Trophoblast cell (in vitro differentiated cells and primary cell): ENCODE measurements around the gene TJP2.

Experiments
- DNase-seq, 2 donors: peaks; one replicate each; pipeline ENCODE4 v3.0.0-alpha.2; 2016
- H2AFZ ChIP-seq: 2 replicates; pipeline ENCODE4 v1.6.1; 2013; ENCODE audit warnings: low read length, moderate library complexity, mild to moderate bottlenecking; ENCODE audit not compliant: insufficient read depth, poor library complexity
- H2AK5ac ChIP-seq: 2 replicates; pipeline ENCODE4 v1.6.1; 2013; ENCODE audit warnings: mild to moderate bottlenecking, low read length
- H2BK120ac ChIP-seq: 2 replicates; pipeline ENCODE4 v1.6.1; 2013; ENCODE audit warnings: low read length, mild to moderate bottlenecking, moderate library complexity; ENCODE audit not compliant: insufficient read depth, poor library complexity
- H2BK12ac ChIP-seq: 2 replicates; pipeline ENCODE4 v1.6.1; 2013; ENCODE audit warnings: mild to moderate bottlenecking, low read length, moderate library complexity
- H2BK5ac ChIP-seq: 2 replicates; pipeline ENCODE4 v1.6.1; 2013; ENCODE audit warnings: low read length, low read depth, moderate library complexity, mild to moderate bottlenecking; ENCODE audit not compliant: poor library complexity
- H3K14ac ChIP-seq: 2 replicates; pipeline ENCODE4 v1.6.1; 2013; ENCODE audit warnings: mild to moderate bottlenecking, low read length
- H3K18ac ChIP-seq: 2 replicates; pipeline ENCODE4 v1.6.1; 2013; ENCODE audit warnings: mild to moderate bottlenecking, low read length
- H3K23ac ChIP-seq: 2 replicates; pipeline ENCODE4 v1.6.1; 2013; ENCODE audit warnings: low read length
- H3K27ac ChIP-seq: 2 replicates; pipeline ENCODE4 v1.5.1; 2013; ENCODE audit warnings: low read depth, mild to moderate bottlenecking, inconsistent platforms, low read length, moderate library complexity
- H3K27me3 ChIP-seq: 2 replicates; pipeline ENCODE4 v1.6.1; 2013; ENCODE audit warnings: inconsistent platforms, mild to moderate bottlenecking, low read length, moderate library complexity; ENCODE audit not compliant: insufficient read depth
- H3K36me3 ChIP-seq, 2 experiments: 1 replicate in 1 of 2; 2 replicates in 1 of 2; pipeline ENCODE4 v1.6.1; 2013; ENCODE audit warnings: low read length in 2 of 2, mild to moderate bottlenecking in 2 of 2, moderate library complexity in 1 of 2; ENCODE audit not compliant: insufficient read depth in 2 of 2, control insufficient read depth in 1 of 2
- H3K4ac ChIP-seq: 2 replicates; pipeline ENCODE4 v1.6.1; 2013; ENCODE audit warnings: low read depth, mild to moderate bottlenecking, low read length, moderate library complexity
- H3K4me1 ChIP-seq, 2 experiments: 1 replicate in 1 of 2; 2 replicates in 1 of 2; pipeline ENCODE4 v1.6.1; 2013; ENCODE audit warnings: low read length in 2 of 2, mild to moderate bottlenecking in 2 of 2, moderate library complexity in 1 of 2; ENCODE audit not compliant: insufficient read depth in 2 of 2, control insufficient read depth in 1 of 2
- H3K4me2 ChIP-seq: 2 replicates; pipeline ENCODE4 v1.6.1; 2013; ENCODE audit warnings: inconsistent platforms, mild to moderate bottlenecking, low read length, moderate library complexity
- H3K4me3 ChIP-seq: 2 replicates; pipeline ENCODE4 v1.5.1; 2013; ENCODE audit warnings: mild to moderate bottlenecking, low read depth, low read length, inconsistent platforms
- H3K79me1 ChIP-seq: one replicate; pipeline ENCODE4 v1.6.1; 2013; ENCODE audit warnings: low read length
- H3K79me2 ChIP-seq: 2 replicates; pipeline ENCODE4 v1.6.1; 2013; ENCODE audit warnings: low read length, mild to moderate bottlenecking; ENCODE audit not compliant: control insufficient read depth, insufficient read depth, poor library complexity
- H3K9ac ChIP-seq: 2 replicates; pipeline ENCODE4 v1.6.1; 2013; ENCODE audit warnings: mild to moderate bottlenecking, low read length
- H3K9me3 ChIP-seq: 2 replicates; pipeline ENCODE4 v1.6.1; 2013; ENCODE audit warnings: low read depth, mild to moderate bottlenecking, control low read depth, inconsistent platforms, low read length; ENCODE audit not compliant: insufficient read depth
- H4K12ac ChIP-seq: 2 replicates; pipeline ENCODE4 v1.6.1; 2013; ENCODE audit warnings: low read depth, mild to moderate bottlenecking, low read length, moderate library complexity
- H4K8ac ChIP-seq: 2 replicates; pipeline ENCODE4 v1.6.1; 2013; ENCODE audit warnings: low read depth, mild to moderate bottlenecking, low read length, moderate library complexity
- H4K91ac ChIP-seq: one replicate; pipeline ENCODE4 v1.6.1; 2013; ENCODE audit warnings: low read depth, mild to moderate bottlenecking, low read length, moderate library complexity
- WGBS: extraction: QIAGEN DNeasy Blood & Tissue Kit; methylation state at CpG from one replicate; pipeline ENCODE4 v1.1.7; 2013; ENCODE audit warnings: missing lambda C conversion rate; ENCODE audit not compliant: insufficient read length, insufficient coverage; ENCODE audit errors: extremely low coverage; 5-methylcytosine and 5-hydroxymethylcytosine counted together

Gene TJP2

GRCh38 chr9:69214939-69215338, 40.9 kb downstream of the TJP2 start:
- no CpG with 5 or more reads among the region's 4 CpGs for WGBS
- no peak overlapping the region for H2BK5ac ChIP-seq
- H3K27me3 ChIP-seq, result no peaks in the 10 kb centered on the region
- no peak overlapping the region for H2BK120ac ChIP-seq
- no peak overlapping the region for H3K9ac ChIP-seq
- no peak overlapping the region for H4K91ac ChIP-seq
- no peak overlapping the region for H3K4me3 ChIP-seq
- no peak overlapping the region for H3K4me2 ChIP-seq
- no peak overlapping the region for H3K18ac ChIP-seq
- peaks cover 8% of the 10 kb centered on the region for H3K79me2 ChIP-seq
- H2AFZ ChIP-seq, result no peak overlapping the region
- H4K8ac ChIP-seq, result no peak overlapping the region
- H3K14ac ChIP-seq, result no peak overlapping the region
- no peak overlapping the region for H3K27ac ChIP-seq
- no peak overlapping the region for H3K23ac ChIP-seq
- DNase-seq, result no peak
- no peak overlapping the region for H3K4ac ChIP-seq
- no peak overlapping the region for H2AK5ac ChIP-seq
- peaks cover 24 to 26% of the 10 kb centered on the region in 2 experiments for H3K36me3 ChIP-seq
- H2BK12ac ChIP-seq, result no peak overlapping the region
- H3K79me1 ChIP-seq, result no peaks in the 10 kb centered on the region
- H4K12ac ChIP-seq, result no peak overlapping the region
- no peaks in the 10 kb centered on the region for H3K9me3 ChIP-seq
- H3K4me1 ChIP-seq, result no peaks in the 10 kb centered on the region

GRCh38 chr9:69215774-69216485, 41.9 kb downstream of the TJP2 start:
- Histone ChIP-seq H2BK12ac (no peak overlapping the region), H3K79me2 (peaks cover 5% of the 10 kb centered on the region), H3K27me3 (no peaks in the 10 kb centered on the region), H3K4me1 (no peaks in the 10 kb centered on the region), H4K91ac (no peak overlapping the region), H3K18ac (no peak overlapping the region), H2BK120ac (no peak overlapping the region), H3K14ac (no peak overlapping the region), H3K36me3 (peaks cover 29% of the 10 kb centered on the region in 2 experiments), H3K4ac (no peak overlapping the region), H2AFZ (no peak overlapping the region), H3K23ac (no peak overlapping the region), H4K12ac (no peak overlapping the region), H3K9me3 (no peaks in the 10 kb centered on the region), H3K27ac (no peak overlapping the region), H3K9ac (no peak overlapping the region), H3K4me3 (no peak overlapping the region), H2BK5ac (no peak overlapping the region), H4K8ac (no peak overlapping the region), H3K4me2 (no peak overlapping the region), H2AK5ac (no peak overlapping the region), H3K79me1 (no peaks in the 10 kb centered on the region)
- no peak for DNase-seq
- no CpG with 5 or more reads among the region's 9 CpGs for WGBS

GRCh38 chr9:69218166-69218565, 44.1 kb downstream of the TJP2 start:
- Histone ChIP-seq H4K91ac (no peak overlapping the region), H3K36me3 (peaks cover 46 to 47% of the 10 kb centered on the region in 2 experiments), H3K27me3 (no peaks in the 10 kb centered on the region), H3K14ac (no peak overlapping the region), H3K4ac (no peak overlapping the region), H3K4me3 (no peak overlapping the region), H3K18ac (no peak overlapping the region), H3K4me2 (no peak overlapping the region), H2BK5ac (no peak overlapping the region), H3K79me1 (no peaks in the 10 kb centered on the region), H3K4me1 (peaks cover 0 to under 1% of the 10 kb centered on the region in 2 experiments), H3K79me2 (peaks cover 4% of the 10 kb centered on the region), H2BK12ac (no peak overlapping the region), H3K9ac (no peak overlapping the region), H3K9me3 (peaks cover 2% of the 10 kb centered on the region), H3K23ac (no peak overlapping the region), H2AK5ac (no peak overlapping the region), H2BK120ac (no peak overlapping the region), H3K27ac (no peak overlapping the region), H4K8ac (no peak overlapping the region), H2AFZ (no peak overlapping the region), H4K12ac (no peak overlapping the region)
- DNase-seq, result no peak
- WGBS, result no CpG with 5 or more reads among the region's 3 CpGs

- DNase-seq, result no peak
Observed at GRCh38 chr9:69221036-69221435, 47.0 kb downstream of the TJP2 start.

More at GRCh38 chr9:69221036-69221435, 47.0 kb downstream of the TJP2 start:
- no peaks in the 10 kb centered on the region for H3K79me2 ChIP-seq
- no peak overlapping the region for H4K91ac ChIP-seq
- peaks cover 0 to 3% of the 10 kb centered on the region in 2 experiments for H3K4me1 ChIP-seq
- no peak overlapping the region for H2AK5ac ChIP-seq
- no peak overlapping the region for H2BK12ac ChIP-seq
- H3K4ac ChIP-seq, result no peak overlapping the region
- no peaks in the 10 kb centered on the region for H3K79me1 ChIP-seq
- no peak overlapping the region for H4K12ac ChIP-seq
- no peak overlapping the region for H3K27ac ChIP-seq
- WGBS, result no CpG with 5 or more reads among the region's 47 CpGs
- no peak overlapping the region for H3K4me2 ChIP-seq
- H3K14ac ChIP-seq, result no peak overlapping the region
- peaks cover 2% of the 10 kb centered on the region for H3K9me3 ChIP-seq
- H3K36me3 ChIP-seq, result peaks cover 46 to 49% of the 10 kb centered on the region in 2 experiments
- H3K27me3 ChIP-seq, result no peaks in the 10 kb centered on the region
- no peak overlapping the region for H3K9ac ChIP-seq
- no peak overlapping the region for H3K18ac ChIP-seq
- H2BK120ac ChIP-seq, result no peak overlapping the region
- H2AFZ ChIP-seq, result no peak overlapping the region
- H2BK5ac ChIP-seq, result no peak overlapping the region
- no peak overlapping the region for H4K8ac ChIP-seq
- no peak overlapping the region for H3K4me3 ChIP-seq
- no peak overlapping the region for H3K23ac ChIP-seq
